Measurements from ENCODE around the gene XXYLT1.

The XXYLT1 gene

DNA sequence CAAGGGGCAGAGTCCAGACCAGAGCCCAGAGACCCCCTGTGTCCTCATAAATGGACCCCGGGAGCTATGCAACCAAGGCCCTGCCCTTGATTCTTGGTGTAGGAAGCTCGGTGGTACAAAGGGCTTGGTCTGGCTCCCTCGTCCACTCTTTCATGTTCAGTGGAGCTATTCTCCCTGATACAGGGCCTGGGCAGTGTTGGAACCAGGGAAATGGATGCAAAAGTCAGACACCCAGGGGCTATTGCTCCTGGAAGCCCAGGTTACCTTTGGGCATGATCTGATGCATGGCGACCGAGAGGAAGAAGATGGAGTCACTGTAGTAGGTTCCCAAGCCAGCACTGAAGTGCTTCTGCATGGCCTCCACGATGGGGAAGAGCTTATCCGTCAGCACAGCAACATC lies 44.5 kb downstream of the XXYLT1 start:
- TF ChIP-seq, protein P1, sequence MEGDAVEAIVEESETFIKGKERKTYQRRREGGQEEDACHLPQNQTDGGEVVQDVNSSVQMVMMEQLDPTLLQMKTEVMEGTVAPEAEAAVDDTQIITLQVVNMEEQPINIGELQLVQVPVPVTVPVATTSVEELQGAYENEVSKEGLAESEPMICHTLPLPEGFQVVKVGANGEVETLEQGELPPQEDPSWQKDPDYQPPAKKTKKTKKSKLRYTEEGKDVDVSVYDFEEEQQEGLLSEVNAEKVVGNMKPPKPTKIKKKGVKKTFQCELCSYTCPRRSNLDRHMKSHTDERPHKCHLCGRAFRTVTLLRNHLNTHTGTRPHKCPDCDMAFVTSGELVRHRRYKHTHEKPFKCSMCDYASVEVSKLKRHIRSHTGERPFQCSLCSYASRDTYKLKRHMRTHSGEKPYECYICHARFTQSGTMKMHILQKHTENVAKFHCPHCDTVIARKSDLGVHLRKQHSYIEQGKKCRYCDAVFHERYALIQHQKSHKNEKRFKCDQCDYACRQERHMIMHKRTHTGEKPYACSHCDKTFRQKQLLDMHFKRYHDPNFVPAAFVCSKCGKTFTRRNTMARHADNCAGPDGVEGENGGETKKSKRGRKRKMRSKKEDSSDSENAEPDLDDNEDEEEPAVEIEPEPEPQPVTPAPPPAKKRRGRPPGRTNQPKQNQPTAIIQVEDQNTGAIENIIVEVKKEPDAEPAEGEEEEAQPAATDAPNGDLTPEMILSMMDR (IDR thresholded peaks at IDR 0.05; ENCODE audit: low read depth, low read length, missing control alignments): no peak
- no peak overlapping the region for H3K4me3 ChIP-seq (replicated peaks; ENCODE audit: low read depth, low read length)
- DNase-seq (ENCODE audit: extremely low read depth, low read depth): no peak

DNA sequence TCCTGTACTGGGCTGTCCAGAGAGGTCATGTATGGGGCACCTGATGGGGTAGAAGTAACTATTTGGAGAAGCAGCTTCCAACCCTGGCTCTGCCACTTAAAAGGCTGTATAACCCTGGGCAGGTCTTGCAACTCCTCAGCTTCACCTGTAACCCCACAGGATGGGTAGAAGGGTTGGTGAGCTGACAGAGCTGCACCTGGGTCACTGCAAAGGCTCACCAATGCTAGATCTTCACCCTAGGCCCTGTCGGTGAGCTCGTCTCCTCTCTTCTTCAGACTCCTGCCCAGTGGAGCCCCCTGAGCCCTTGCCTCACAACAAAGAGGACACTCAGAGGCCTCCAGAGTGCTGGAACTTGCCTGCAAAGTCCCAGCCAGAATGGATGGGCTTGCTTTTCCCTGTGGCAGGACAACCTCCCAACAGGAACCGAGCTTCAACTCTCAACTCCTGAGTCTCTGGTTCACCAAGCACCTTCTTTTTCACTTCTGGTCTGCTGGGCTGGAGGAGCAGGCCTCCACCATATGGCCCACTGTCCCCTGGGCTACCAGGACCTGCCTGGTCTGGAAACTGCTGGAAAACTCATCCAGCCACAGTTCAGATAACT lies 45.9 kb downstream of the XXYLT1 start:
- no peak overlapping the region for H3K4me3 ChIP-seq (replicated peaks; ENCODE audit: low read depth, low read length)
- no peak for DNase-seq (ENCODE audit: extremely low read depth, low read depth)
- TF ChIP-seq, protein P1 (IDR thresholded peaks at IDR 0.05; ENCODE audit: low read depth, low read length, missing control alignments): no peak

DNA sequence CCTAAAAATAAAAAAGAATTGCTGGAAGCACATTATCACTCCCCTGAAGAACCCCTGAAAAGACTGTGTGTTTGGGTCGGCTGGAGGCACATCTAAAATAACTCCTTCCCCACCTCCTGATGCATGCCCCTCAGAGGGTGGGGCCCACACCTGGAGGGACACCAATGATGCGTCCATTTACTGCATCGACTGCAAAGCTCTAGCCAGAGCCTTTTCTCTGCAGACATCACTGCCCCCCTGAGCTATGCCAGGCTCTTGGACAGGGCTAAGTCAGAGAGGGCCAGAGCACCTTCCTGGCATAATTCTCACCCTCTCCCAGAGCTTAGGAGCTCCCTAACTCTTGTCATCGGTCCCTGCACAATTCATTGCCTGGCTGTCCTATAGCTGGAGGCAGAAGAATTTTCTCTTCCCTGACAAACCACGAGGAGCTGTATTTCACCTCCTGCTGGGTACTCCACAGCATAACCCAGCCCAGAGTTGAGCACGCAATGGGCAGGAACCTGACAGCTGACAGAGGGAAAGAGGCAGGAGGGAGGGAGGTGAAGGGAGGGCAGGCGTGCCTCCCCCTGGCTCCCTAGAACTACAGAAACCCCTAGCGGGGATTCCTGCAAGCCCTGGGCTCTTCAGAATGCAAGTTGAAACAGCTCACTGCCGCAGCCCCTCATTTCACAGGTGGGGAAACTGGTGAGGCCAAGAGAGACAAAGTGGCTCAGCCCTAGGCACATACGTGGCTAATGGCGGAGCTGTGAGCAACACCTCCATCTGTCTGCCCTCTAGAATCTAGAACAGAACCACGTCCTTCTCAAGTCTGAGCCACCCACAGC lies 46.6 kb downstream of the XXYLT1 start:
- TF ChIP-seq, protein P1 (IDR thresholded peaks at IDR 0.05; ENCODE audit: low read depth, low read length, missing control alignments): no peak
- H3K4me3 ChIP-seq (replicated peaks; ENCODE audit: low read depth, low read length): no peak overlapping the region
- no peak for DNase-seq (ENCODE audit: extremely low read depth, low read depth)

DNA sequence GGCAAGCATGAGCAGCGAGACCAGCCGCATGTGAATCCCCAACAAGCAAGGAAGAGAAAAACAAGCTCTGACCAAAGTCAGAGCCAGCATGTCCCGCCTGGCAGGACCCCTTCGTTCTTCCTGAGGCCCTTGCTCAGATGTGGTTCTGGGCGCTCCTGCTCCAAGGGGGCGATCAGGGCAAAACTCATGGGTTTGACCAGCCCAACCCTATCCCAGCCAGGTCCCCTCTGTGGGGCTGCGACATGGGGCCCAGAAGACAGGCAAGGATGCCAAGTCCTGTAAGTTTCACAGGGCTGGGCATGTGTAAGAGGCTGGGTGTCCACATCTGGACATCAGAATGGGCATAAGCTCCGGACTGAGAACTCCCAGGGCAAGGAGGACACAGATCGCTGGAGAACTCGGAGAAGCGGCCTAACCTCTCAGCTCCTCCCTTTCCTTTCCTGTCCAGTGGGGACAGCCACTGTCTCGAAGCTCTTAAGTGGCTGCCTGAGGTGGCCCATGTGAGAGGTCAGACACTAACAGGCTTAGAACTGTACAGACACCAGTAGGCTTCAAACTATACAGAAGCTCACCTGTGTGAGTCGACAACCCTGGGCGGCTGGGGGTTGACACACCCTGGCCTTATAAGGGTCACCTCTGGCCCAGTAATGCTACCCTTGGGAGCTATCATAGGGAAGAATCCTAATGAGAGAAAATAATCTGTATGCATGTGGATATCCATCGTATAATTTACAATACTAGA lies 48.9 kb downstream of the XXYLT1 start:
- DNase-seq (ENCODE audit: extremely low read depth, low read depth): no peak
- TF ChIP-seq, protein P1 (IDR thresholded peaks at IDR 0.05; ENCODE audit: low read depth, low read length, missing control alignments): no peak
- H3K4me3 ChIP-seq (replicated peaks; ENCODE audit: low read depth, low read length): no peak overlapping the region

DNA sequence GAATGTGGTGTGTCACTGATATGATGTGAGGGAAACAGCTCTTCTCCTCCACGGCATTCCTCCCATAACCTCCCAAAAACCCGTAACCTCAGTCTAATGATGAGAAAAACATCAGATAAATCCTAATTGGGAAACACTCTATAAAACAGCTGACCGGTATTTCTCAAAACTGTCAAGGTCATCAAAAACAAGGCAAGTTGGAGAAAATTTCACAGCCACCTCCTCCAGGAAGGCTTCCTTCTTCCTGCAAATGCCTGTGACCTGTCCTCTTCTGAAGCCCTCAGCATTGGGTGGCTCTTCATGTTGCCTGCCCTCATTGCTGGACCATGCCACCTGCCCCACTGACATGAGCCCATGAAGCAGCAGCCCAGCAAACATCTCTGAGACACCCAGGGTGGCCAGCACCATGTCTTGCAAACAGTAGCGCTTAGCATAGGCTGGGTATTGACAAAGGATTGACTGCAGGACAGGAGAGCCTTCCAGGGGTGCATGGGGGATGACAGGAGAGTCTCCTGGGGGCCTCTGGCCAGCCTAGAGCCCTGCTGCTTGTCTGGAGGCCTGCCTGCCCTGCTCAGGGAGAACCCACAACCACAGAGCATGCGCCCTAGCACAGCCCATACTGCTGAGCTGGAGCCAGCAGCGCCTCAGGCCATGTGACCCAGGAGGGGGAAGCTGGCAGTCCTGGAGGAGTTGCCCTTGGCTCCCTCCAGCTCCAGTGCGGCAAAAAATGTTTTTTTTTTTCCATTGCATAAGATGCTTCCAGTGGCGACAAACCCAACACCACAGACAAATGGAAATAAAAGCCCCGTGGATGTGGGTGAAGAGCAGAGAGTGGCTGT lies 49.7 kb downstream of the XXYLT1 start:
- TF ChIP-seq, protein P1 (IDR thresholded peaks at IDR 0.05; ENCODE audit: low read depth, low read length, missing control alignments): no peak
- no peak overlapping the region for H3K4me3 ChIP-seq (replicated peaks; ENCODE audit: low read depth, low read length)
- DNase-seq (ENCODE audit: extremely low read depth, low read depth): no peak

Data from HFF-Myc (cell line).